RWPE2 (cell line): Measurements from ENCODE around the gene STAG3.
"Not testable (repeated sequence)": the region's sequence is repeated elsewhere in the genome, so short reads cannot be mapped to it uniquely, and the experiment has no call there.

Experiments used
- ATAC-seq: fragments of 200-7000 bp; cut with Tn5 transposase; 3 replicates; pipeline ENCODE4 v1.9.1; 2021; ENCODE audit warnings: low read depth
- DNase-seq: peaks from one replicate; pipeline ENCODE4 v3.0.0-alpha.2; 2020; ENCODE audit warnings: low spot score
- H3K27ac ChIP-seq: fragments of 450-650 bp; 2 replicates; pipeline ENCODE4 v1.5.1; 2017; ENCODE audit warnings: mild to moderate bottlenecking; ENCODE audit not compliant: poor library complexity, severe bottlenecking
- H3K27me3 ChIP-seq: fragments of 250-450 bp; sonication (Bioruptor Pico); 2 replicates; pipeline ENCODE4 v1.5.1; 2021; ENCODE audit warnings: mild to moderate bottlenecking, moderate library complexity; ENCODE audit not compliant: insufficient read depth, poor library complexity, severe bottlenecking
- H3K36me3 ChIP-seq: fragments of 250-450 bp; sonication (Bioruptor Pico); 2 replicates; pipeline ENCODE4 v1.5.1; 2020; ENCODE audit warnings: low read depth, mild to moderate bottlenecking, moderate library complexity
- H3K4me1 ChIP-seq: fragments of 250-450 bp; sonication (Bioruptor Pico); 2 replicates; pipeline ENCODE4 v1.5.1; 2021; ENCODE audit warnings: mild to moderate bottlenecking, moderate library complexity; ENCODE audit not compliant: insufficient read depth, poor library complexity, severe bottlenecking
- H3K4me3 ChIP-seq: fragments of 250-450 bp; sonication (Bioruptor Pico); 2 replicates; pipeline ENCODE4 v1.5.1; 2021; ENCODE audit warnings: mild to moderate bottlenecking, moderate library complexity; ENCODE audit not compliant: severe bottlenecking
- H3K9me3 ChIP-seq: fragments of 250-450 bp; sonication (Bioruptor Pico); 2 replicates; pipeline ENCODE4 v1.5.1; 2021; ENCODE audit warnings: mild to moderate bottlenecking, moderate library complexity; ENCODE audit not compliant: severe bottlenecking
- TF ChIP-seq, protein P1 (sequence below): fragments of 450-650 bp; IDR thresholded peaks from one replicate; pipeline ENCODE4 v1.5.1; 2017; ENCODE audit warnings: mild to moderate bottlenecking, moderate library complexity; ENCODE audit not compliant: poor library complexity, severe bottlenecking

STAG3 gene

DNA sequence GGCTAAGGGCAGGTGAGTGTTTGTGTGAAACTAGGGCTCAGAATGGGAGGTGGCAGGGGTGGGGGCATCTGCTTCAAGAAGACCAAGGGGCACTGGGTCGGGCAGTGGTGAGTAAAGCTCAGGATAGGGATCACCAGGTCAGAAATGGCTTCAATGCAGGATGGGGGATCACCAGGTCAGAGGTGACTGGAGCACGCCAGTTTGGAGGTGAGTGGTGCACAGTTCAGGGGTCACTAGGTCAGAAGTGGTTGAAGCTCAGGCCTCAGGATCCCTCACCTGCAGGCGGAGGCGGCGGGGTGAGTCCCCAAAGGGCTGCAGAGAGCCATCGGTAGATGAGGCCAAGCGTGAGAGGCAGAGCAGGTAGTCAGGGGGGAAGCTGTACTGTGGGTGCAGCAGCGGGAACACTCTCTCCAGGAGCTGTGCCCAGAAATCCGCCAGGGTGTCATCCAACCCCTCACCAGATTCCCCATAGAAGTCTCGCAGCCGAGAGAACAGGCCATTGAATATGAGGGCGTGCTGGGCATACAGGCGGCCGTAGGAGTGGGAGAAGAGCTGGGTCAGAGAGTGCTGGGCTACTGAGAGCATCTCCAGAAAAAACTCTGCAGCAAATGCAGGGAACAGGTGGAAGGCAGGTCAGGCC is 2.3 kb upstream of the STAG3 start:
- H3K9me3 ChIP-seq: no peaks in the 10 kb centered on the region
- no peak for DNase-seq
- TF ChIP-seq, protein P1, sequence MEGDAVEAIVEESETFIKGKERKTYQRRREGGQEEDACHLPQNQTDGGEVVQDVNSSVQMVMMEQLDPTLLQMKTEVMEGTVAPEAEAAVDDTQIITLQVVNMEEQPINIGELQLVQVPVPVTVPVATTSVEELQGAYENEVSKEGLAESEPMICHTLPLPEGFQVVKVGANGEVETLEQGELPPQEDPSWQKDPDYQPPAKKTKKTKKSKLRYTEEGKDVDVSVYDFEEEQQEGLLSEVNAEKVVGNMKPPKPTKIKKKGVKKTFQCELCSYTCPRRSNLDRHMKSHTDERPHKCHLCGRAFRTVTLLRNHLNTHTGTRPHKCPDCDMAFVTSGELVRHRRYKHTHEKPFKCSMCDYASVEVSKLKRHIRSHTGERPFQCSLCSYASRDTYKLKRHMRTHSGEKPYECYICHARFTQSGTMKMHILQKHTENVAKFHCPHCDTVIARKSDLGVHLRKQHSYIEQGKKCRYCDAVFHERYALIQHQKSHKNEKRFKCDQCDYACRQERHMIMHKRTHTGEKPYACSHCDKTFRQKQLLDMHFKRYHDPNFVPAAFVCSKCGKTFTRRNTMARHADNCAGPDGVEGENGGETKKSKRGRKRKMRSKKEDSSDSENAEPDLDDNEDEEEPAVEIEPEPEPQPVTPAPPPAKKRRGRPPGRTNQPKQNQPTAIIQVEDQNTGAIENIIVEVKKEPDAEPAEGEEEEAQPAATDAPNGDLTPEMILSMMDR: no peak
- no peak overlapping the region for H3K27ac ChIP-seq
- no peaks in the 10 kb centered on the region for H3K27me3 ChIP-seq
- no peak for ATAC-seq
- H3K4me3 ChIP-seq: no peak overlapping the region
- H3K36me3 ChIP-seq: no peaks in the 10 kb centered on the region
- peaks cover 4% of the 10 kb centered on the region for H3K4me1 ChIP-seq

DNA sequence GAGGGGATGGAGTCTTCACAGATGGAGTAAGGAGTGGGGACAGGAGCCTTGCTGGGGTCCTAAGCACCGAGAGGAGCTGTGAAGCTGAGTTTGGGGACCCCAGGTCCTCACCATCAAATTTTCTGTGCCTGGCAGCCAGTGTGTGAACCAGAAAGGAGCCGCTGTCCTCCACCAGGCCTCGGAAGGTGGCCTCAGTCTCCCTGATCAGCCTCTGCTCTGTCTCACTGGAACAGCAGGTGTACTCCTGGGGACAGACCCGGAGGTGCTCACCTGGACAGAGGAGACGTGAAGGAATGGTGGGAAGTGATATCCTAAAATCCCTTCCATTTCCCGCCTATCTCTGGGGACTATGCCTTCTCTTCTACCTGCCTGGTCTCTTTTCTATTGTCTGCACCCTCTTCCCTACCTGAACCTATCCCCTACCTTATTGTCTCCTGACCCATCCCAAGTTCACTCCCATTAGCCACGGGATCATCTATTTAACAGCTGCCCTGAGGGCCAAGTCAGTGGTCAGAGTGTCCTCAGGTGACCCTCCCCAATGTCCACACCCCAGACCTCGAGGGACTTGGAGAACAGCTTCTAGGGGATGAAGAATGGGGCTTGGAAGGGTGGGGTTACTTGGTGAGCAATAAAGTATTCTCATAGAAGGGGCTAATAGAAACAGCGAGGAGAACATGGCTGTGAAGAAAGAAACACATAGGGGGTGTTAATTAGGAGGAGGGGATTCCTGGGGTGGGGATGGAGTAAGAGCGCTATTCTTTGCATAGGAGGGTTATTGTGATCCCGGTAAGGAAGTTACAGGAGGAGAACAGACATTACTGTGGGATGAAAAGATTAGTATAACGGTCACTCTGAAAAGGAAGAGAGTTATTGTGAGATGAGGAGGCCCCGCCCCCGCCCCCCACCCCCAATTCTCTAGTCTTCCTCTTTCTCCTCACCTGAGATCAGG is 1.3 kb upstream of the STAG3 start:
- DNase-seq (no peak), ATAC-seq (no peak)
- TF ChIP-seq, protein P1: no peak
- Histone ChIP-seq H3K9me3 (no peaks in the 10 kb centered on the region), H3K36me3 (no peaks in the 10 kb centered on the region), H3K27me3 (no peaks in the 10 kb centered on the region), H3K27ac (no peak overlapping the region), H3K4me1 (peaks cover 4% of the 10 kb centered on the region), H3K4me3 (peak overlapping the region; percentile 47)

DNA sequence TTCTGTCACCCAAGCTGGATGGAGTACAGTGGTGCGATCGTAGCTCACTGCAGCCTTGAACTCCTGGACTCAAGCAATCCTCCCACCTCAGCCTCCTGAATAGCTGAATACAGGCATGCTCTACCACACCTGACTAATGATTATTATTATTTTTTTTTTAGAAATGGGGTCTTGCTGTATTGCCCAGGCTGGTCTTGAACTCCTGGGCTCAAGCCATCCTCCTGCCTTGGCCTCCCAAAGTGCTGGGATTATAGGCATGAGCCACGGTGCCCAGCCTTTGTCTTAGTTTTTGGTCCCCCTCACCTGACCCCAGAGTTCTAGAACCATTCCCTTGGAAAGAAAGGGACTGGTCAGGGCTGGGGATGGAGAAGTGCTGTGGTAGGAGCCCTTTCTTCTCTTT is 2.4 kb downstream of the STAG3 start:
- H3K27me3 ChIP-seq, H3K4me1 ChIP-seq, H3K9me3 ChIP-seq, H3K36me3 ChIP-seq, ATAC-seq, DNase-seq, H3K27ac ChIP-seq, H3K4me3 ChIP-seq: not testable (repeated sequence)

- not testable (repeated sequence) for H3K27ac ChIP-seq, H3K4me3 ChIP-seq, H3K36me3 ChIP-seq, H3K4me1 ChIP-seq, H3K27me3 ChIP-seq, ATAC-seq, DNase-seq, H3K9me3 ChIP-seq
These were observed 4.9 kb downstream of the STAG3 start for GRCh38 chr7:100182616-100183015.

DNA sequence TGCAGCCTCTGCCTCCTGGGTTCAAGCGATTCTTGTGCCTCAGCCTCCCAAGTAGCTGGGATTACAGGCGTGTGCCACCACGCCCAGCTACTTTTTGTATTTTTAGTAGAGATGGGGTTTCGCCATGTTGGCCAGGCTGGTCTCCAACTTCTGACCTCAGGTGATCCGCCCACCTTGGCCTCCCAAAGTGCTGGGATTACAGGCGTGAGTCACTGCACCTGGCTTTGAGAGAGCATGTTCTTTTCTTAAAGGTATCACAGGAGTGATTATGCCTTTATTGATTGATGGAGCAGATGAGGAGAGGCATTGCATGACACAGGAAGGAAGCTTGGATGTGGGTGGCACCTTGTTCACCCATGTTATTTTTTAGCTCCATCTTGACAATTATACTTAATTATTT is 5.4 kb downstream of the STAG3 start:
- DNase-seq, H3K4me3 ChIP-seq, H3K9me3 ChIP-seq, H3K27me3 ChIP-seq, H3K27ac ChIP-seq, ATAC-seq, H3K4me1 ChIP-seq, H3K36me3 ChIP-seq: not testable (repeated sequence)

- ATAC-seq: no peak
- Histone ChIP-seq H3K27ac (no peak overlapping the region), H3K4me1 (no peaks in the 10 kb centered on the region), H3K27me3 (no peaks in the 10 kb centered on the region), H3K36me3 (no peaks in the 10 kb centered on the region), H3K4me3 (no peak overlapping the region), H3K9me3 (no peaks in the 10 kb centered on the region)
- TF ChIP-seq, protein P1: no peak
- no peak for DNase-seq
These were observed 8.0 kb downstream of the STAG3 start for GRCh38 chr7:100185726-100186125.
